ENCODE results near the gene TSPAN3.

The TSPAN3 gene

GRCh38 chr15:77020348-77021087, 50.4 kb downstream of the TSPAN3 start:
- Histone ChIP-seq H2AFZ (ENCODE audit: low read length, unreplicated experiment) (no peak overlapping the region), H3K27me3 (ENCODE audit: insufficient read depth, low read length) (no peaks in the 10 kb centered on the region), H3K36me3 (ENCODE audit: insufficient read depth, low read length) (no peaks in the 10 kb centered on the region), H3K79me2 (ENCODE audit: control insufficient read depth, insufficient read depth, low read length, unreplicated experiment) (no peaks in the 10 kb centered on the region), H3K27ac (ENCODE audit: low read depth, low read length) (no peak overlapping the region), H3K4me1 (ENCODE audit: control insufficient read depth, insufficient read depth, low read length, unreplicated experiment) (peaks cover 24% of the 10 kb centered on the region), H3K4me3 (ENCODE audit: low read depth, low read length) (no peak overlapping the region)

GRCh38 chr15:77019521-77020331, 51.2 kb downstream of the TSPAN3 start:
- no peak overlapping the region for H2AFZ ChIP-seq (ENCODE audit: low read length, unreplicated experiment)

GRCh38 chr15:77018796-77019505, 52.0 kb downstream of the TSPAN3 start:
- Histone ChIP-seq H3K4me1 (ENCODE audit: control insufficient read depth, insufficient read depth, low read length, unreplicated experiment) (peaks cover 24% of the 10 kb centered on the region), H3K79me2 (ENCODE audit: control insufficient read depth, insufficient read depth, low read length, unreplicated experiment) (no peaks in the 10 kb centered on the region), H2AFZ (ENCODE audit: low read length, unreplicated experiment) (no peak overlapping the region), H3K36me3 (ENCODE audit: insufficient read depth, low read length) (no peaks in the 10 kb centered on the region), H3K4me3 (ENCODE audit: low read depth, low read length) (no peak overlapping the region), H3K27me3 (ENCODE audit: insufficient read depth, low read length) (no peaks in the 10 kb centered on the region), H3K27ac (ENCODE audit: low read depth, low read length) (no peak overlapping the region)

More at GRCh38 chr15:77019521-77020331, 51.2 kb downstream of the TSPAN3 start:
- Histone ChIP-seq H3K27ac (ENCODE audit: low read depth, low read length) (no peak overlapping the region), H3K27me3 (ENCODE audit: insufficient read depth, low read length) (no peaks in the 10 kb centered on the region), H3K79me2 (ENCODE audit: control insufficient read depth, insufficient read depth, low read length, unreplicated experiment) (no peaks in the 10 kb centered on the region), H3K4me3 (ENCODE audit: low read depth, low read length) (no peak overlapping the region), H3K4me1 (ENCODE audit: control insufficient read depth, insufficient read depth, low read length, unreplicated experiment) (peaks cover 24% of the 10 kb centered on the region), H3K36me3 (ENCODE audit: insufficient read depth, low read length) (no peaks in the 10 kb centered on the region)

GRCh38 chr15:77017761-77018720, 52.9 kb downstream of the TSPAN3 start:
- Histone ChIP-seq H3K4me1 (ENCODE audit: control insufficient read depth, insufficient read depth, low read length, unreplicated experiment) (peaks cover 24% of the 10 kb centered on the region), H3K4me3 (ENCODE audit: low read depth, low read length) (no peak overlapping the region), H3K36me3 (ENCODE audit: insufficient read depth, low read length) (no peaks in the 10 kb centered on the region), H3K27ac (ENCODE audit: low read depth, low read length) (no peak overlapping the region), H3K79me2 (ENCODE audit: control insufficient read depth, insufficient read depth, low read length, unreplicated experiment) (no peaks in the 10 kb centered on the region), H2AFZ (ENCODE audit: low read length, unreplicated experiment) (no peak overlapping the region), H3K27me3 (ENCODE audit: insufficient read depth, low read length) (no peaks in the 10 kb centered on the region)

GRCh38 chr15:77017091-77017660, 53.7 kb downstream of the TSPAN3 start:
- Histone ChIP-seq H3K4me3 (ENCODE audit: low read depth, low read length) (no peak overlapping the region), H3K27me3 (ENCODE audit: insufficient read depth, low read length) (no peaks in the 10 kb centered on the region), H2AFZ (ENCODE audit: low read length, unreplicated experiment) (no peak overlapping the region), H3K27ac (ENCODE audit: low read depth, low read length) (no peak overlapping the region), H3K4me1 (ENCODE audit: control insufficient read depth, insufficient read depth, low read length, unreplicated experiment) (peaks cover 18% of the 10 kb centered on the region), H3K36me3 (ENCODE audit: insufficient read depth, low read length) (no peaks in the 10 kb centered on the region), H3K79me2 (ENCODE audit: control insufficient read depth, insufficient read depth, low read length, unreplicated experiment) (no peaks in the 10 kb centered on the region)

- no peak overlapping the region for H2AFZ ChIP-seq (ENCODE audit: low read length, unreplicated experiment)
- H3K27me3 ChIP-seq (ENCODE audit: insufficient read depth, low read length), result no peaks in the 10 kb centered on the region
- H3K4me1 ChIP-seq (ENCODE audit: control insufficient read depth, insufficient read depth, low read length, unreplicated experiment), result peaks cover 9% of the 10 kb centered on the region
- H3K27ac ChIP-seq (ENCODE audit: low read depth, low read length), result no peak overlapping the region
- no peaks in the 10 kb centered on the region for H3K79me2 ChIP-seq (ENCODE audit: control insufficient read depth, insufficient read depth, low read length, unreplicated experiment)
- H3K36me3 ChIP-seq (ENCODE audit: insufficient read depth, low read length), result no peaks in the 10 kb centered on the region
- H3K4me3 ChIP-seq (ENCODE audit: low read depth, low read length), result no peak overlapping the region
Measured at GRCh38 chr15:77016321-77016695, 54.6 kb downstream of the TSPAN3 start.

GRCh38 chr15:77015646-77016320, 55.1 kb downstream of the TSPAN3 start:
- Histone ChIP-seq H3K27me3 (ENCODE audit: insufficient read depth, low read length) (no peaks in the 10 kb centered on the region), H3K36me3 (ENCODE audit: insufficient read depth, low read length) (no peaks in the 10 kb centered on the region), H3K27ac (ENCODE audit: low read depth, low read length) (no peak overlapping the region), H3K4me1 (ENCODE audit: control insufficient read depth, insufficient read depth, low read length, unreplicated experiment) (peaks cover 7% of the 10 kb centered on the region), H3K79me2 (ENCODE audit: control insufficient read depth, insufficient read depth, low read length, unreplicated experiment) (no peaks in the 10 kb centered on the region), H2AFZ (ENCODE audit: low read length, unreplicated experiment) (no peak overlapping the region), H3K4me3 (ENCODE audit: low read depth, low read length) (no peak overlapping the region)

GRCh38 chr15:77014132-77015081, 56.5 kb downstream of the TSPAN3 start:
- H2AFZ ChIP-seq (ENCODE audit: low read length, unreplicated experiment), result no peak overlapping the region
- H3K36me3 ChIP-seq (ENCODE audit: insufficient read depth, low read length), result no peaks in the 10 kb centered on the region
- no peak overlapping the region for H3K27ac ChIP-seq (ENCODE audit: low read depth, low read length)
- no peaks in the 10 kb centered on the region for H3K79me2 ChIP-seq (ENCODE audit: control insufficient read depth, insufficient read depth, low read length, unreplicated experiment)
- H3K27me3 ChIP-seq (ENCODE audit: insufficient read depth, low read length), result no peaks in the 10 kb centered on the region
- H3K4me1 ChIP-seq (ENCODE audit: control insufficient read depth, insufficient read depth, low read length, unreplicated experiment), result peaks cover 4% of the 10 kb centered on the region
- no peak overlapping the region for H3K4me3 ChIP-seq (ENCODE audit: low read depth, low read length)

GRCh38 chr15:77013776-77014131, 57.2 kb downstream of the TSPAN3 start:
- H3K27ac ChIP-seq (ENCODE audit: low read depth, low read length), result no peak overlapping the region
- no peak overlapping the region for H2AFZ ChIP-seq (ENCODE audit: low read length, unreplicated experiment)
- peaks cover 7% of the 10 kb centered on the region for H3K4me1 ChIP-seq (ENCODE audit: control insufficient read depth, insufficient read depth, low read length, unreplicated experiment)
- H3K79me2 ChIP-seq (ENCODE audit: control insufficient read depth, insufficient read depth, low read length, unreplicated experiment), result no peaks in the 10 kb centered on the region
- H3K36me3 ChIP-seq (ENCODE audit: insufficient read depth, low read length), result no peaks in the 10 kb centered on the region
- H3K4me3 ChIP-seq (ENCODE audit: low read depth, low read length), result no peak overlapping the region
- H3K27me3 ChIP-seq (ENCODE audit: insufficient read depth, low read length), result no peaks in the 10 kb centered on the region
